ENCODE measurements around the gene LMCD1. TPM values are rescaled to one million over a fixed set of nuclear protein-coding genes. Genes with fewer than 3 reads are reported as not detected.

Gene LMCD1
- total and polyA plus RNA-seq, 2 of the 8 experiments (the other 6 are each of a cell fraction or from before 2014, with no cell fraction given) = 12.3 to 26.5 TPM

DNA sequence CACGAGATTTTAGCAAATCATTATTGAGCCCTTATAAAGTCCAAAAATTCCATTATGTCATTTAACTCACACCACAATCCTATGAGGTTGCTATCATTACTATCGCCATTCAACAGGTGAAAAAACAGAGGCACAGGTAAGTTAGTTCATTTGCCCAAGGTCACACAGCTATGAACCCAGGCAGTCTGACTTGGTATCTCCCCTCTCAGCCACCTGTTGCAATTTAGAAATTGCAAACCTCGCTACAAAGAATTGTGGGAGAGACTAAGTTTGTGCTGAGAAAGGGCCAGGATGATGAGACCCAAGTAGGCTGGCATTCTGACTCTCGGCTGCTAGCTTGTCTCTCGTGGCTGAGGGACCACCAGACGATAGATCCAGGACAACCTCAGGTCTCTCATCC is 57.7 kb downstream of the LMCD1 start (continued):
- TF ChIP-seq ZNF274 (IDR thresholded peaks at IDR 0.05; ENCODE audit: borderline replicate concordance, extremely low read depth, low read length) (no peak), BCL11A (IDR thresholded peaks at IDR 0.05; ENCODE audit: low read depth in 2 of 2, low read length in 2 of 2) (no peak)
- TF ChIP-seq, protein P1, sequence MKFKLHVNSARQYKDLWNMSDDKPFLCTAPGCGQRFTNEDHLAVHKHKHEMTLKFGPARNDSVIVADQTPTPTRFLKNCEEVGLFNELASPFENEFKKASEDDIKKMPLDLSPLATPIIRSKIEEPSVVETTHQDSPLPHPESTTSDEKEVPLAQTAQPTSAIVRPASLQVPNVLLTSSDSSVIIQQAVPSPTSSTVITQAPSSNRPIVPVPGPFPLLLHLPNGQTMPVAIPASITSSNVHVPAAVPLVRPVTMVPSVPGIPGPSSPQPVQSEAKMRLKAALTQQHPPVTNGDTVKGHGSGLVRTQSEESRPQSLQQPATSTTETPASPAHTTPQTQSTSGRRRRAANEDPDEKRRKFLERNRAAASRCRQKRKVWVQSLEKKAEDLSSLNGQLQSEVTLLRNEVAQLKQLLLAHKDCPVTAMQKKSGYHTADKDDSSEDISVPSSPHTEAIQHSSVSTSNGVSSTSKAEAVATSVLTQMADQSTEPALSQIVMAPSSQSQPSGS (IDR thresholded peaks at IDR 0.05; ENCODE audit: low read length) = no peak
- TF ChIP-seq, protein P2, sequence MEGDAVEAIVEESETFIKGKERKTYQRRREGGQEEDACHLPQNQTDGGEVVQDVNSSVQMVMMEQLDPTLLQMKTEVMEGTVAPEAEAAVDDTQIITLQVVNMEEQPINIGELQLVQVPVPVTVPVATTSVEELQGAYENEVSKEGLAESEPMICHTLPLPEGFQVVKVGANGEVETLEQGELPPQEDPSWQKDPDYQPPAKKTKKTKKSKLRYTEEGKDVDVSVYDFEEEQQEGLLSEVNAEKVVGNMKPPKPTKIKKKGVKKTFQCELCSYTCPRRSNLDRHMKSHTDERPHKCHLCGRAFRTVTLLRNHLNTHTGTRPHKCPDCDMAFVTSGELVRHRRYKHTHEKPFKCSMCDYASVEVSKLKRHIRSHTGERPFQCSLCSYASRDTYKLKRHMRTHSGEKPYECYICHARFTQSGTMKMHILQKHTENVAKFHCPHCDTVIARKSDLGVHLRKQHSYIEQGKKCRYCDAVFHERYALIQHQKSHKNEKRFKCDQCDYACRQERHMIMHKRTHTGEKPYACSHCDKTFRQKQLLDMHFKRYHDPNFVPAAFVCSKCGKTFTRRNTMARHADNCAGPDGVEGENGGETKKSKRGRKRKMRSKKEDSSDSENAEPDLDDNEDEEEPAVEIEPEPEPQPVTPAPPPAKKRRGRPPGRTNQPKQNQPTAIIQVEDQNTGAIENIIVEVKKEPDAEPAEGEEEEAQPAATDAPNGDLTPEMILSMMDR (IDR thresholded peaks at IDR 0.05; ENCODE audit: control extremely low read depth in 1 of 3, insufficient read depth in 1 of 3, low read depth in 1 of 3, low read length in 3 of 3) = no peak

Data from H1 (cell line).